LNCAP (cell line): Measurements from ENCODE around the gene SH2D6.

Experiments
- CTCF ChIP-seq: fragments of 450-650 bp; IDR thresholded peaks from 2 replicates; pipeline ENCODE4 v1.5.1; 2017; ENCODE audit warnings: mild to moderate bottlenecking

Gene SH2D6

GRCh38 chr2:85410584-85411404, 7.7 kb upstream of the SH2D6 start:
- no peak for TF ChIP-seq CTCF

- TF ChIP-seq CTCF = no peak
Measured at GRCh38 chr2:85411405-85411748, 7.1 kb upstream of the SH2D6 start.

GRCh38 chr2:85413592-85414420, 4.7 kb upstream of the SH2D6 start:
- TF ChIP-seq CTCF = no peak

- TF ChIP-seq CTCF = no peak
Measured at GRCh38 chr2:85414761-85415553, 3.6 kb upstream of the SH2D6 start.

- no peak for TF ChIP-seq CTCF
Measured at GRCh38 chr2:85415980-85416650, 2.4 kb upstream of the SH2D6 start.

- no peak for TF ChIP-seq CTCF
Measured at GRCh38 chr2:85419009-85419675, 628 bp downstream of the SH2D6 start.
